H9 (cell line): ENCODE measurements around the gene FAM210B. TPM values are rescaled to one million over a fixed set of nuclear protein-coding genes. Genes with fewer than 3 reads are reported as not detected.

Source experiments
- DNase-seq: peaks from one replicate; pipeline ENCODE4 v3.0.0-alpha.2; 2017
- H2AFZ ChIP-seq: one replicate; pipeline ENCODE4 v1.6.1; 2013; ENCODE audit warnings: mild to moderate bottlenecking, low read length, control low read depth, moderate library complexity
- H2AK5ac ChIP-seq: 2 replicates; pipeline ENCODE4 v1.6.1; 2013; ENCODE audit warnings: low read length, control low read depth, mixed read lengths; ENCODE audit not compliant: insufficient read length
- H2BK120ac ChIP-seq: one replicate; pipeline ENCODE4 v1.6.1; 2013; ENCODE audit warnings: low read depth, mild to moderate bottlenecking, low read length, control low read depth, inconsistent platforms; ENCODE audit not compliant: poor library complexity, severe bottlenecking
- H2BK12ac ChIP-seq: 2 replicates; pipeline ENCODE4 v1.6.1; 2013; ENCODE audit warnings: low read length, control low read depth, mixed read lengths, low read depth; ENCODE audit not compliant: insufficient read length
- H2BK15ac ChIP-seq: 2 replicates; pipeline ENCODE4 v1.6.1; 2013; ENCODE audit warnings: low read depth, low read length, control low read depth
- H2BK20ac ChIP-seq: one replicate; pipeline ENCODE4 v1.6.1; 2013; ENCODE audit warnings: low read depth, mild to moderate bottlenecking, low read length, control low read depth, inconsistent platforms; ENCODE audit not compliant: poor library complexity, severe bottlenecking
- H2BK5ac ChIP-seq: 2 replicates; pipeline ENCODE4 v1.6.1; 2013; ENCODE audit warnings: low read length, control low read depth, mixed read lengths; ENCODE audit not compliant: insufficient read length
- H3K14ac ChIP-seq: 2 replicates; pipeline ENCODE4 v1.6.1; 2013; ENCODE audit warnings: low read length, control low read depth; ENCODE audit not compliant: insufficient read depth
- H3K18ac ChIP-seq: 2 replicates; pipeline ENCODE4 v1.6.1; 2013; ENCODE audit warnings: low read depth, mild to moderate bottlenecking, mixed read lengths, low read length, control low read depth; ENCODE audit not compliant: insufficient read length
- H3K23ac ChIP-seq: 2 replicates; pipeline ENCODE4 v1.6.1; 2013; ENCODE audit warnings: low read length, control low read depth, mixed read lengths, low read depth; ENCODE audit not compliant: insufficient read length
- H3K23me2 ChIP-seq: 2 replicates; pipeline ENCODE4 v1.6.1; 2013; ENCODE audit warnings: low read depth, mild to moderate bottlenecking, mixed read lengths, low read length, control low read depth; ENCODE audit not compliant: insufficient read length, poor library complexity, severe bottlenecking
- H3K27ac ChIP-seq: 2 replicates; pipeline ENCODE4 v1.5.1; 2013; ENCODE audit warnings: low read length, control low read depth, mixed read lengths, low read depth; ENCODE audit not compliant: insufficient read length
- H3K27me3 ChIP-seq: 2 replicates; pipeline ENCODE4 v1.6.1; 2013; ENCODE audit warnings: low read length, control low read depth, inconsistent platforms; ENCODE audit not compliant: insufficient read depth
- H3K4ac ChIP-seq: 2 replicates; pipeline ENCODE4 v1.6.1; 2013; ENCODE audit warnings: low read depth, mild to moderate bottlenecking, control low read depth, inconsistent platforms, low read length, moderate library complexity
- H3K4me1 ChIP-seq: 2 replicates; pipeline ENCODE4 v1.6.1; 2013; ENCODE audit warnings: low read length, control low read depth, inconsistent platforms; ENCODE audit not compliant: insufficient read depth
- H3K4me2 ChIP-seq: 2 replicates; pipeline ENCODE4 v1.6.1; 2013; ENCODE audit warnings: low read length, control low read depth, mixed read lengths; ENCODE audit not compliant: insufficient read length, insufficient read depth
- H3K56ac ChIP-seq: 2 replicates; pipeline ENCODE4 v1.6.1; 2013; ENCODE audit warnings: low read depth, mild to moderate bottlenecking, mixed read lengths, low read length, control low read depth; ENCODE audit not compliant: insufficient read length
- H3K79me1 ChIP-seq: 2 replicates; pipeline ENCODE4 v1.6.1; 2013; ENCODE audit warnings: low read depth, mild to moderate bottlenecking, moderate library complexity, low read length, control low read depth, inconsistent platforms; ENCODE audit not compliant: insufficient read depth, poor library complexity, severe bottlenecking
- H3K79me2 ChIP-seq: 2 replicates; pipeline ENCODE4 v1.6.1; 2013; ENCODE audit warnings: low read length, control low read depth, inconsistent platforms; ENCODE audit not compliant: insufficient read depth
- H3K9ac ChIP-seq: 2 replicates; pipeline ENCODE4 v1.6.1; 2013; ENCODE audit warnings: low read length, control low read depth, mixed read lengths; ENCODE audit not compliant: insufficient read length; ENCODE audit errors: extremely low read depth
- H3K9me3 ChIP-seq: one replicate; pipeline ENCODE4 v1.6.1; 2013; ENCODE audit warnings: low read depth, low read length, inconsistent platforms; ENCODE audit not compliant: control insufficient read depth
- H3T11ph ChIP-seq: one replicate; pipeline ENCODE4 v1.6.1; 2013; ENCODE audit warnings: mild to moderate bottlenecking, low read length, control low read depth, inconsistent platforms
- H4K20me1 ChIP-seq: one replicate; pipeline ENCODE4 v1.6.1; 2013; ENCODE audit not compliant: control insufficient read depth, insufficient read length, insufficient read depth
- H4K5ac ChIP-seq: 2 replicates; pipeline ENCODE4 v1.6.1; 2013; ENCODE audit warnings: low read depth, mild to moderate bottlenecking, mixed read lengths, low read length, control low read depth; ENCODE audit not compliant: insufficient read length
- H4K8ac ChIP-seq: replicated peaks from 2 replicates; pipeline ENCODE4 v1.6.1; 2013; ENCODE audit warnings: low read length, control low read depth, mixed read lengths, low read depth; ENCODE audit not compliant: insufficient read length
- H4K91ac ChIP-seq: 2 replicates; pipeline ENCODE4 v1.6.1; 2013; ENCODE audit warnings: low read depth, mild to moderate bottlenecking, moderate library complexity, mixed read lengths, low read length, control low read depth; ENCODE audit not compliant: insufficient read length
- H3K27ac Mint-ChIP-seq, 3 experiments: 2 replicates in 2 of 3; 3 replicates in 1 of 3; pipeline ENCODE4 v1.8.0; 2020 to 2021; ENCODE audit warnings: mixed read lengths in 3 of 3, mild to moderate bottlenecking in 1 of 3, moderate library complexity in 1 of 3
- H3K27me3 Mint-ChIP-seq: 2 replicates; pipeline ENCODE4 v1.8.0; 2021; ENCODE audit warnings: low read depth, mild to moderate bottlenecking, moderate library complexity, mixed read lengths
- H3K36me3 Mint-ChIP-seq, 3 experiments: 2 replicates in 2 of 3; 3 replicates in 1 of 3; pipeline ENCODE4 v1.8.0; 2020 to 2021; ENCODE audit warnings: low read depth in 3 of 3, mixed read lengths in 3 of 3; ENCODE audit not compliant: insufficient read depth in 1 of 3
- H3K4me1 Mint-ChIP-seq, 2 experiments: 2 replicates each; pipeline ENCODE4 v1.8.0; 2020; ENCODE audit warnings: mixed read lengths in 2 of 2
- H3K4me3 Mint-ChIP-seq, 2 experiments: 2 replicates in 1 of 2; 3 replicates in 1 of 2; pipeline ENCODE4 v1.8.0; 2020 to 2021; ENCODE audit warnings: mild to moderate bottlenecking in 2 of 2, mixed read lengths in 2 of 2, moderate library complexity in 1 of 2
- H3K9me3 Mint-ChIP-seq, 2 experiments: 2 replicates in 1 of 2; 3 replicates in 1 of 2; pipeline ENCODE4 v1.8.0; 2020; ENCODE audit warnings: mild to moderate bottlenecking in 2 of 2, mixed read lengths in 2 of 2, moderate library complexity in 1 of 2
- WGBS: extraction: QIAGEN DNeasy Blood & Tissue Kit; methylation state at CpG from one replicate; pipeline ENCODE4 v1.1.7; 2013; ENCODE audit warnings: missing lambda C conversion rate, low lambda C conversion rate, mixed read lengths; ENCODE audit not compliant: insufficient read length; ENCODE audit errors: extremely low coverage; 5-methylcytosine and 5-hydroxymethylcytosine counted together
- total RNA-seq: library from RNA; stranded (reverse); gene quantifications from 2 replicates; pipeline ENCODE4 v1.2.1, GENCODE V29; 2021
- TF ChIP-seq, protein P1 (sequence below): fragments of 200-600 bp; sonication (generic); conservative IDR thresholded peaks from 3 replicates; pipeline ENCODE4 v1.8.0; 2021; ENCODE audit warnings: antibody characterized with exemption, mild to moderate bottlenecking

FAM210B gene
- total RNA-seq, 1 experiment from 2014 or later = 24.2 TPM

GRCh38 chr20:56316051-56316450 is 42.7 kb upstream of the FAM210B start:
- Histone ChIP-seq H3K23ac (no peak overlapping the region), H3K79me1 (no peaks in the 10 kb centered on the region), H3K23me2 (no peaks in the 10 kb centered on the region), H3K56ac (no peak overlapping the region), H3K14ac (no peak overlapping the region), H2BK20ac (no peak overlapping the region), H4K8ac (no peak overlapping the region), H4K20me1 (no peaks in the 10 kb centered on the region), H2BK12ac (no peak overlapping the region), H3K9me3 (peaks cover 66% of the 10 kb centered on the region), H2AK5ac (no peak overlapping the region), H2BK120ac (no peak overlapping the region), H2AFZ (no peak overlapping the region), H3K4me2 (no peak overlapping the region), H3K27ac (no peak overlapping the region), H4K91ac (no peak overlapping the region), H3K9ac (no peak overlapping the region), H4K5ac (no peak overlapping the region), H3T11ph (no peak overlapping the region), H3K4me1 (no peaks in the 10 kb centered on the region), H2BK5ac (no peak overlapping the region), H2BK15ac (no peak overlapping the region), H3K18ac (no peak overlapping the region), H3K79me2 (no peaks in the 10 kb centered on the region), H3K27me3 (no peaks in the 10 kb centered on the region), H3K4ac (no peak overlapping the region)
- peaks cover under 1 to 28% (median 4%) of the 10 kb centered on the region in 3 experiments; a peak in 5 of 7 replicates for H3K36me3 Mint-ChIP-seq
- H3K4me3 Mint-ChIP-seq = no peak overlapping the region
- TF ChIP-seq, protein P1, sequence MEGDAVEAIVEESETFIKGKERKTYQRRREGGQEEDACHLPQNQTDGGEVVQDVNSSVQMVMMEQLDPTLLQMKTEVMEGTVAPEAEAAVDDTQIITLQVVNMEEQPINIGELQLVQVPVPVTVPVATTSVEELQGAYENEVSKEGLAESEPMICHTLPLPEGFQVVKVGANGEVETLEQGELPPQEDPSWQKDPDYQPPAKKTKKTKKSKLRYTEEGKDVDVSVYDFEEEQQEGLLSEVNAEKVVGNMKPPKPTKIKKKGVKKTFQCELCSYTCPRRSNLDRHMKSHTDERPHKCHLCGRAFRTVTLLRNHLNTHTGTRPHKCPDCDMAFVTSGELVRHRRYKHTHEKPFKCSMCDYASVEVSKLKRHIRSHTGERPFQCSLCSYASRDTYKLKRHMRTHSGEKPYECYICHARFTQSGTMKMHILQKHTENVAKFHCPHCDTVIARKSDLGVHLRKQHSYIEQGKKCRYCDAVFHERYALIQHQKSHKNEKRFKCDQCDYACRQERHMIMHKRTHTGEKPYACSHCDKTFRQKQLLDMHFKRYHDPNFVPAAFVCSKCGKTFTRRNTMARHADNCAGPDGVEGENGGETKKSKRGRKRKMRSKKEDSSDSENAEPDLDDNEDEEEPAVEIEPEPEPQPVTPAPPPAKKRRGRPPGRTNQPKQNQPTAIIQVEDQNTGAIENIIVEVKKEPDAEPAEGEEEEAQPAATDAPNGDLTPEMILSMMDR = no peak
- no peak for DNase-seq
- no peak overlapping the region for H3K27ac Mint-ChIP-seq
- H3K27me3 Mint-ChIP-seq = peaks cover 2% of the 10 kb centered on the region; the same call in 1 of the 2 replicates
- H3K4me1 Mint-ChIP-seq = no peaks in the 10 kb centered on the region
- H3K9me3 Mint-ChIP-seq = peaks cover 97 to 99% of the 10 kb centered on the region in 2 experiments
- WGBS = no CpG with 5 or more reads among the region's 8 CpGs
